Measurements from ENCODE around the gene OGA.
A peak's percentile ranks its signal among the peaks of the same experiment; 100 is the strongest.

The OGA gene

DNA sequence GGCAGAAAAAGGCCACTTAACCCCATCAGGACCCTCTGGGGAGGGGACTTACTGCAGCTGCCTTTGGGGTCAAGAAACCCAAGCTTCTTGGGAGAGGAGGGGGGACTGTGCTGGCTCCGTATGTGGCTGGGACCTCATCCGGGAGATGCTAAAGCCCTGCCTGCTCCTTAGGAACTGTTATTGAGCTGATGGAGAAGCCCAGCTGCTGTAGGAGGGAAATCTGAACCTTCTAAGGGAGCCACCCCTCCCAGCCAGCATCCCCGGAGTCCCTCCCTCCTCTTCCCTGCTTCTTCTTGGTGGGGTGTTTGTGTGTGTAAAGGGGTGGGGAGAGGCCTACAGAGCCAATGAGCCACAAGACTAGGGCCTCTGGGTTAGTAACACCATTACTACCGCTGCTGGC, 17.1 kb upstream of the OGA start:
- no peak for DNase-seq

DNA sequence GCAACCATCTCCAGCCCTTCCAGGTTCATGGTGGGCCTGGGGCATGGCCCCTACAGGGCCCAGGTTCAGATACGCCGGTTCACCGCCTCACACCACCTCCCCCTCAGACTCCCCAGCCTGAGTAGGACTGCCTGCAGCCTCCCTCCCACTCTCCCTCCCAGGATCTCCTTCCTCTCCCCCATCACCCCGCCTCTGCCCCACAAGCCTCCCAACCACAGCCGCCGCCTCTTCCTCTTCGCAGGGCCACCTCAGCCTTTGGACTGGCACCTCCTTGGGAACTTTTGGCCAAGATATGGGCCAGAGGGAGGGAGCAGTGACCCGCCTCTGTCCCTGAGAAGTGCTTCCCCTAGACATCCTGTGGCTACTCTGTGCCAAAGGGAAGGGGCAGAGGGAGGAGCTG, 16.1 kb upstream of the OGA start:
- DNase-seq: no peak

GRCh38 chr10:101833466-101833865, 15.2 kb upstream of the OGA start:
- DNase-seq: no peak

GRCh38 chr10:101832325-101832771, 14.1 kb upstream of the OGA start:
- no peak for DNase-seq

- no peak for DNase-seq
Observed at GRCh38 chr10:101831169-101831811, 13.0 kb upstream of the OGA start.

- peak in 11 of 14 donors; percentile 42 to 71 (median 55) for DNase-seq
Observed at GRCh38 chr10:101830322-101831168, 12.3 kb upstream of the OGA start.

DNA sequence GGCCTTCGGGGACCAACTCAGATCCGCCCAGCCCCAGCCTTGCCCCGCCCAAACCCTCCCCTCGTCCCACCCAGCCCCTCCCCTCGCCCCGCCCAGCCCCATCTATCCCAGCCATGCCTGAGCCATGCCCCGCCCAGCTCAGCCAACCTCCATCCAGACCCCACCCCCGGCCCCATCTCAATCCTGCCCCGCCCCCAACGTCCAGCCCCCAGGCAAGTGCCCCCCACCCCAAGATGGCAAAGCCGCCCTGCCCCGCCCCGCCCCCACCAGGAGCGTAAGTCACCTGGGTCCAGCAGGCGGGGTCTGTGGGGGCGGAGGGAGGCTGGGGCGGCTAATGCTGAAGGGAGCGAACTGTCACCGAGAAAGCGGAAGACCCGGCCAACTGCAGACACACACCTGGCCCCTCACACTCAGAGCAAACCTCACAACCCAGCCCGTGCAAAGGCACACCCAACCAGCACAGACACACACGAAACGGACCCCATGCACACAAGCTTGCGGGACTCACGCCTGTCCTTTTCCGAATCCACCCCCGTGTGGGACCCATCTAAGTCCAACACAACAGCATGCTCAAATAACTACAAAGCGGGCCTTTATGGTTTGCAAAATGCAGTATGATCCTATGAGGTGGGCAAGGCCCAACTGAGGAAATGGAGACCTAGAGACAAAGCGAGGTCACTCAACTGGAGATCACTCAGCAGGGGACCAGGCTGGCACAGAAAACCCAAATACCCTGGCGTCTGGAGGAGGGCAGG, 11.5 kb upstream of the OGA start:
- DNase-seq: no peak

DNA sequence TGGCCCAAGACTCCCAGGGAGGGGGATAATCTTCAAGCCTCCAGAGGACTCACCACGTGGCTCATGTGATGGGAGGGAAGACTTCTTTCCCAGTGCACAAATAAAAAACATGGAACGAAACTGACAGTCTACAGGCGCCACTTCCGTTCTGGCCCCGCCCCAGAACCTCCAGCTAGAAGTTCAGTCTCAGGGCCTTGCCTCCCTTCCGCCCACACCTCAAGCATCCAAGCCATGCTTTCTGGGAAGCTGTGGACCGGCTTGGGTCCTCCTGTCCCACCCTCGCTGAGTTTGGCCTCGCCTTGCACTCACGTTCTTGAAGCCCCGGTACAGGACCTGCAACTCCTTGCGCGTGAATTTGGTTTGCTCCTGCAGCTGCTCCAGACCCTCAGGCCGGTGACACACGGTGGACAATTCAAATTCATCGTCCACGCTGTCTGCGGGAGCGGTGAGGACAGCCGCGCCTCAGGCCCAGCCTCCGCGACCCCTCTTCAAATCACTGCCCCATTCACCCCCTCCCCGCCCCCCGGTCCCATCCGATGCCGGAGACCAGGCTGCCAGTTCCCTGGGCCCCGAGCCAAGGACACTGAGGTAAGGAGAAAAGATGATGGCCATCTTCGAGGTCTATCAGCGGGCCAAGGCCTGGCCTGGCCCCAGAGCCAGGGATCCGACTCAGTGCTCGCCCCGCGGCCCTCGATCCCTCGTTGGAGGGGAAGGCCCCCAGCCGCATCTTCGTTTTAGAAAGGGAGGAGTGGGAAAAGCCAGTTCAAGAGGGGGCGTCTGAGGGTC, 10.7 kb upstream of the OGA start:
- DNase-seq: no peak

DNA sequence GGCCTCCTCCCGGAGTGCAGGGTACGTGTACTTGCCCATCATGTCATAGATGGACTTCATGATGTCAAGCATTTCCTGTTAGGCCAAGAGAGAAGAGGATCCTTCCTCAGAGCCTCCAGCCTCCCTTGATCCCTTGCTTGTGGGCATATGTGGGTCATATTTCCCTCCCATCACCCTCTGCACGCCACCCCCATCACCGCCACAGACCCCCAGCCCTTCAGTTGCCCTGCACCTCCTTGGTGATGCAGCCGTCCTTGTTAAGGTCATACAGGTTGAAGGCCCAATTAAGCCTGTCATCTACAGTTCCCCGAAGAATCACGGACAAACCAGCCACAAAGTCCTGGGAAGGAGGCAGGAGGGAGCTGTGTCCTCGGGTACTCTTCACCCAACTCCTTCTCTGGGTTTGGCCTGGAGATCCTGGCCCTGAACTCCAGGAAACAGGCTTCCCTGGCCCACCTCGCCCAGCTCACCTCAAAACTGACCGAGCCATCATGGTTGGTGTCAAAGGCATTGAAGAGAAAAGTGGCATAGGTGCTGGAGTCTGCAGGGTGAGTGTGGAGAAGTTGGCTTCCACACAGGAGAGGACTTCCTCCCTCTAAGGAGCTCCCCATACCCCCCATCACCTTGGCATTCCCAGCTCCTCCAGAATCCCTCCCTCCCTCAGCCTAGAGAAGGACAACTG, 9.8 kb upstream of the OGA start:
- DNase-seq: no peak

GRCh38 chr10:101826852-101827434, 8.7 kb upstream of the OGA start:
- no peak for DNase-seq

DNA sequence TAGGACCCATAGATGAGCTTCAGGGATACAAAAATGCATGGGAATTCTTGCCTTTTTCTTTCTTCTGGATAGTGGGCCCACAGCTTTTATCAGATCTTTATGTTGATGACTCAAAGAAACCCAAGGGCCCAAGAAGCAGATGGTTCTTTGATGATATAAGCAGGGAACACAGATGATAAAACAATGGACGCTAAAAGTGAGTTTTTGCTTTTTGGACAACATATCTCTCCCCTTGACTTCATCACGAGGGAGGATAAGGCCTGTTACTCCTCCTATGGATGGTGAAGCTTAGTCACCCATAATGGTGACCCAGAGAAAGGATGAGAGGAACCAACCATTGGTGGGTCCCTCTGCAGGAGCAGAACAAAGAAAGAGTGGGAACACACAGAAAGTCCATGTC, 6.5 kb upstream of the OGA start:
- DNase-seq: no peak

- peak in 4 of 14 donors; percentile 55 to 64 (median 60) for DNase-seq
Observed at GRCh38 chr10:101818872-101819633, 809 bp upstream of the OGA start.

DNA sequence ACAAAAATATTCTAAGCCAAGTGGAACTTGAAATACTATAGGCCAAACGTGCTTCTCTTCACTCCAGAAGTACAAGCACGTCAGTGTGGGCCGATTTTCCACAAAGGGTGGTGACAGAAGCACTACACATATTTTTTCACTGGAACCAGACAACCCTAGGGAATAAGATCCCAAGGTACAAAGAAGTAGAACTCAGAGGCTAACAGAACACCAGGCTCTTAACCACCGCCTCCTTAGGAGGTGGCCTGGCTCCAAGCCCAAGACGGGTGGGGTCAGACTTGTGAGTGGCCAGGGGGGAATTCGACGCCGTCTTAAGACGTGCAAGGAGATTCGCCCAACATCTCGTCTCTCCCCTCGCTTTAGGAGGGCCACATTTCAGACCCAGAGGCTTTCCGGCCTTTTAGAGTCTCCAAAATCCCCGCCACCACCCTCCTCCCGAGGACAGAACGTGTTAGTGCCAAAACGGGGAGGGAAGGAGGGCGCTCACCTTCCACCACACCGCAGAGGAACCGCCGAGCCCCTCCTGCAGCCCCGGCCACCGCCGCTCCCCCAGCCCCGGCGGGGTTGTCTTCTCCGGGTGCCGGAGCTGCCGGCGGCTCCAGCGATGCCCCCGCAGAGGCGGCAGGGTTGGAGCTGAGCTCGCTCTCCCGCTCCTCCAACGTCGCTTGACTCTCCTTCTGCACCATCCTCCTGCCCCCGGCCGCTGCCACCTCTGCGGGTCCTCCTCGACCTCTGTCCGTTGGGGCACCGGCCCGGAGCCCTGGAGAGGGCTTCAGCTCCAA, 716 bp downstream of the OGA start:
- peak in 11 of 14 donors; percentile 34 to 69 (median 52) for DNase-seq

DNA sequence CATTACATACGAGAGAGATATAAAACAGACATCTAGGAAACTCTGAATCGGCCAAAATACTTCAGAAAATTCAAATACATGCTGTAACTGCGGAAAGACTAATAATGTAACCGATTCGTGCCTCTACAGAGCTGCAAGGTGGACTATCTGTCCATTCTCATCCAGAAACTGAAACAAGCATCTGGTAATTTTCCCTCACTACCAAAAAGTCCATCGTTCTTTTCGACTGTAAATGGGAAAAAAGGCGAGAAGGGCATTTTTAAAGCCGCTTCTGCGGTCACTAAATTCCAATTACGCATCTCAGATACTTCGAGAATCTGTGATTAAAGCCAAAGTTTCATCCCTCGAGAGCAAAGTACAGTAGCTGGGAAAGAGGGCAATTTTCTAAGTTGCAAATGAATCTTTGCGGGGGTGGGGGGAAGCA, 1.3 kb downstream of the OGA start:
- no peak for DNase-seq

DNA sequence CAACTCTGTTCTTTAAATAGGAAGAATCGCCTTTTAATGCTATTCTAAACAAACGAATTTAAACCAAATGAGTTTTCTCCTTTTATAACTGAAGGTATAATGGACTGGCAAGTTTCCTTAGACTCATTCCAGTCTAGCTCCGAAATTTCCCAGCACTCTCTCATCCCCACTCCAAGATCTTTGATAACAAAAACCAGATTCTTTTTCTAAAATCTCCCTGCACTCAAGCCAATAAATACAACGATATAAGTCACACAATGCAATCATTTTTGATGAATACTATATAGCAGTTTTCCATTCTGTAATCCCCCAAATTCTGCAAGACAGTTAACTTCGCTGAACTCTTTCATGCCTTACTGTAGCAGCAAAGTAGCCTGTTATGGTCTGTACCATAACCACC, 1.9 kb downstream of the OGA start:
- DNase-seq: no peak

DNA sequence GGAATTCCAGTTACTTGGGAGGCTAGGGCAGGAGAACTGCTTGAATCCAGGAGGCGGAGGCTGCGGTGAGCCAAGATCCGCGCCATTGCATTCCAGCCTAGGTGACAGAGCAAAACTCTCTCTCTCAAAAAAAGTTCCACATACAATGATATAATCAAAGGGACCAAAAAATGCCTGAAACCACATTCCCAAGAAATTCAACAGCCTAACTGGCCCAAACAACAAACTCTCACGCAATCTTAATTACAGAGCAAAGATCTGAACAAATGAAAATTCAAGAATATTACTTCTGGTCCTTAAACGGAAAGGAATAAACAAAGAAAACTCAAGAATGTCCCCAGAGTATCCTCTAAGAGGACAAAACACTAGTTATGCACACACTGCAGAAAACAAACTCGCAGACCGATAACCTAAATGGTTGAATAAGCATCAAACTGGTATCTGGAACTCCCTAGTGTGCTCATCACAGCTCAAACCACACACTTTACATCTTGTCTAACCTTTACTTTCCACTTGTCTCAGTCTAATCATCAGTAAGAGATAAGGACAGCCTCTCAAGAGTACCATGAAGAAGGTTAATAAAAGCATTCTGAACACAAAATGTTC, 3.7 kb downstream of the OGA start:
- DNase-seq: peak in 1 of 14 donors; percentile 15

DNA sequence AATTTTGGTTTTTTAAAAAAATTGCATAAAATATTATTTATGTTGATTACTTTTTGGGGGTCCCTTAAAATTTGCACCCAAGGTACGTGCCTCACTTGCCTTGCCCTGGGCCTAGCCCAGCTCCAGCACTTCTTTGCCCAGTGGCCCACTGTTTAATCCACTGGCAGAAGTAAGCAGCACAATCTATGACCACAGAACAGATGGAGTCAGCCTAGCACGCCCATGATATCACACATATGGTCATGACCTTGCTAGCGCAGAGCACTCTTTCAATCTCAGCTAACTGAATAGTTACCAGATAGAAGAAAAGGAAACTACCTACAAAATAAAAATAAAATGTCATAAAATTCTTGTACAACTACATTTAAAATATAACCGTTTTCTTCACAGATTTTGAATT, 5.6 kb downstream of the OGA start:
- peak in 1 of 14 donors; percentile 13 for DNase-seq

- DNase-seq: no peak
Observed at GRCh38 chr10:101807158-101807557, 11.1 kb downstream of the OGA start.

DNA sequence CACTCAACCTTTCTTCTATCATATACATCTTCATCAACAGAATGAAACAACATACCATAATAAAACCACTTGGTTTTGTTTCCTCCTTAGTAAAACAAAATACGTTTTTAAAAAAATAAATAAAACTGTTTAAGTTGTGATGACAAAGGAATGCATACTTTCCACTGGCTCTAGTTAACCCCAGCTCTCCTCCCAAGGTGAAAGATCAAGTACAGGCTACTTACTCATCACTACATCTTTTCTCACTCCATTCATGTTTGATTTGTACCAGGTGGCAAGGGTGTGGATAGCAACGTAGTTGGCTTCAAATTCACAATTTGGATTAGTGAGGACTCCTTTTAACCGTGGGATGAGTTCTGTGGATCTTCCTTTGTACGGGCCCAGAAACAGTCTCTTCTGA, 14.7 kb downstream of the OGA start:
- DNase-seq: no peak

Measured in C1 segment of cervical spinal cord (tissue), 14 donors.